ENCODE measurements around the gene GYS2.

- TF ChIP-seq POLR2A (IDR thresholded peaks at IDR 0.05): no peak
- TF ChIP-seq, protein P1, sequence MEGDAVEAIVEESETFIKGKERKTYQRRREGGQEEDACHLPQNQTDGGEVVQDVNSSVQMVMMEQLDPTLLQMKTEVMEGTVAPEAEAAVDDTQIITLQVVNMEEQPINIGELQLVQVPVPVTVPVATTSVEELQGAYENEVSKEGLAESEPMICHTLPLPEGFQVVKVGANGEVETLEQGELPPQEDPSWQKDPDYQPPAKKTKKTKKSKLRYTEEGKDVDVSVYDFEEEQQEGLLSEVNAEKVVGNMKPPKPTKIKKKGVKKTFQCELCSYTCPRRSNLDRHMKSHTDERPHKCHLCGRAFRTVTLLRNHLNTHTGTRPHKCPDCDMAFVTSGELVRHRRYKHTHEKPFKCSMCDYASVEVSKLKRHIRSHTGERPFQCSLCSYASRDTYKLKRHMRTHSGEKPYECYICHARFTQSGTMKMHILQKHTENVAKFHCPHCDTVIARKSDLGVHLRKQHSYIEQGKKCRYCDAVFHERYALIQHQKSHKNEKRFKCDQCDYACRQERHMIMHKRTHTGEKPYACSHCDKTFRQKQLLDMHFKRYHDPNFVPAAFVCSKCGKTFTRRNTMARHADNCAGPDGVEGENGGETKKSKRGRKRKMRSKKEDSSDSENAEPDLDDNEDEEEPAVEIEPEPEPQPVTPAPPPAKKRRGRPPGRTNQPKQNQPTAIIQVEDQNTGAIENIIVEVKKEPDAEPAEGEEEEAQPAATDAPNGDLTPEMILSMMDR (IDR thresholded peaks at IDR 0.05): no peak
Observed at GRCh38 chr12:21529456-21529855, 75.2 kb downstream of the GYS2 start.
